8988T (cell line): ENCODE measurements around the gene DNAH17.

ENCODE experiments used
- DNase-seq: peaks from one replicate; pipeline ENCODE4 v3.0.0; 2011

DNAH17 gene

GRCh38 chr17:78541488-78542206 lies 35.5 kb downstream of the DNAH17 start:
- DNase-seq, result no peak

GRCh38 chr17:78539781-78540180 lies 37.4 kb downstream of the DNAH17 start:
- DNase-seq, result no peak

DNA sequence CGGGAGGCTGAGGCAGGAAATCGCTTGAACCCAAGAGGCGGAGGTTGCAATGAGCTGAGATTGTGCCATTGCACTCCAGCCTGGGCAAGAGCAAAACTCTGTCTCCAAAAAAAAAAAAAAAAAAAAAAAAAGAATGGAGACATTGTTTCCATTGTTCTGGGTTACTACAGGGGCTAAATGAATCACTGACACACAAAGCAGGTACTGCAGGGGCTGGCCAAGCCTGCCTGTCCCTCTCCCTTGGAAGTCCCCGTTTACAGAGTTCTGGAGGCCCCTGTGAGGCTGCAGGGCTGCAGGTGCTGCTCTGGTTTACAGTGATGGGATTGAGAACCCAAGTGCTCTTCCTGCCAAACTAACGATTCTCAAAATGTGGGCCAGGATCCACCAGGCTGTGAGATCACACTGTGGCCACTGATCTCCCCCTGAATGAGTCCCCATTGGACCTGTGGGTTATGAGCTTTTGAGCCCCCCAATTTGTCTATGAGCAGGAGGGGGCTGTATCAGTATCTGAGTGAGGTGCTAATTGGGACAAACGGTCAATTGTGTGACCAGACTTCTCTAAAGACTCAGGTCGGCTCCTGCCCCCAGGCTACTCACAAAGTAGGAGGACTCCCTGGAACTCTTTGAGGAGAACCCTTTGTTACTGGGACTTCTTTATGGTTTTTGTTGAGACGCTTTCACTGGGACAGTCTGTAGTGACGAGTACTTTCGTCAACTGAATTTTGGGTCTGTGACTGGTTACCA lies 39.0 kb downstream of the DNAH17 start:
- DNase-seq, result no peak

DNA sequence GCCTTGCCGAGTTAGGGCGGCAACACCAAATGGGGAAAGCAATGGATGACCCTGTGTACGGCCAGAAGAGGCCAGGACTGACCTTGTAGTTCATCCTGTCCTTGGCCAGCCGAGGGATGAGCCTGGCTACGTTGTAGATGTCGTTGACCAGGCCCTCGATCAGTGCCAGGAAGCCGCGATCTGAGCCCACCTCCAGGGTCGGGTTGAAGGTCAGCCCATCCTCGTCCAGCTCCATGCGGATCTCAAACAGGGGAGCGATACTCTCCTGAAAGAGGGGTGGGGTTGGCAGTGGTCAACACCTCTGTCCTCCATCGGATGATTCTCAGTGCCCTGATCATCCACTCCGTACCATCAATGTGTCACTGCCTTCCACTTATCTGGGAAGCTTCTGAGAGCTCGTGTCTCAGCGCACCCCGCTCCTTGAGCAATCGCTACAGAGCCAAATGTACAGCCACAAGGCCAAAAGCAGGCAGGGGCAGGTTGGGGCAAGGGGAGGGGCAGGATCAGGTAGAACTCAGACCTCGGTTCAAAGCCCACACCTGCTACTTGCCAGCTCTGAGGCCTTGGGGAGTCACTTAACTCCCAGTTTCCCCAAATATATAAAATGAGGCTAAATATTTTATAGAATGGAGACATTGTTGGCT lies 39.9 kb downstream of the DNAH17 start:
- no peak for DNase-seq

DNA sequence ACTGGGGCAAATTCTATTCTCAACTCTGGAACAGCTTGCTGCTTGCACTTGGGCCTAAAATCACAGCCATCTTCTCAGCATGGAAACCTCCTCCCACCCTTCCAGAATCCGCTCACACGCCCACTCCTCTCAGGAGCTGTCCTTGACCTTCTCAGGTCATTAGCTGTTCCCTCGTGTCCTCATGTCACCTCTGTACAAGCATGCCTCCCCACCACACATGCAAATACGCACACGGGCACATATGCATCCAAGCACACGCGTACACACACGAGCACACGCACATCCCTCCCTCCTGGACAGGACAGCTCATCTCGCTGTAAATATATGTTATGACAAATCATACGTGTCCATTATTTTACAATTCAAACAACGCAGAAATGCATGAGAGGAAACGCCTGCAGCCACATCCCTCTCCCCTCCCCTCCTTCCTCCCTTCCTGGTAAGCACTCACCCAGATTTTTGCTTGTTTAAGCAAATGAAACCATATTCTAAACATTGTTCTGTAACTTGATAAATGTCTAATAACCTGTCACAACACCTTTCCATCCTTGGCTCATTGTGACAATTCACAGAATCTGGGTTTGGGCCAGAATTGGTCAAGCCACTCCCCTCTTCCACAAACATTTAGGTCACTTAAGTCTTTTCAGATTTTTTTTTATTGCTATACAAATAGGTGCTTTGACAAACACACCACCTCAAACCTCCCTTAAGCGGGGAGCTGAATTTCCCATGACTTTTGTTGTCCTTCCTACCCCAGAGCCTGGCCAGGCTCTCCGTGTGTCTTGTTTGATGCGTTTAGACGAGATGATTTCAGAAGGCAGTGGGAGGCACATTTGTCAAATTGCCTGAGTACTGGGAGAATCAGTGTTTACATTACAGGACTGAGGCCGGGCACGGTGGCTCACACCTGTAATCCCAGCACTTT lies 41.7 kb downstream of the DNAH17 start:
- no peak for DNase-seq

- no peak for DNase-seq
Observed at GRCh38 chr17:78534492-78535272, 42.5 kb downstream of the DNAH17 start.

DNA sequence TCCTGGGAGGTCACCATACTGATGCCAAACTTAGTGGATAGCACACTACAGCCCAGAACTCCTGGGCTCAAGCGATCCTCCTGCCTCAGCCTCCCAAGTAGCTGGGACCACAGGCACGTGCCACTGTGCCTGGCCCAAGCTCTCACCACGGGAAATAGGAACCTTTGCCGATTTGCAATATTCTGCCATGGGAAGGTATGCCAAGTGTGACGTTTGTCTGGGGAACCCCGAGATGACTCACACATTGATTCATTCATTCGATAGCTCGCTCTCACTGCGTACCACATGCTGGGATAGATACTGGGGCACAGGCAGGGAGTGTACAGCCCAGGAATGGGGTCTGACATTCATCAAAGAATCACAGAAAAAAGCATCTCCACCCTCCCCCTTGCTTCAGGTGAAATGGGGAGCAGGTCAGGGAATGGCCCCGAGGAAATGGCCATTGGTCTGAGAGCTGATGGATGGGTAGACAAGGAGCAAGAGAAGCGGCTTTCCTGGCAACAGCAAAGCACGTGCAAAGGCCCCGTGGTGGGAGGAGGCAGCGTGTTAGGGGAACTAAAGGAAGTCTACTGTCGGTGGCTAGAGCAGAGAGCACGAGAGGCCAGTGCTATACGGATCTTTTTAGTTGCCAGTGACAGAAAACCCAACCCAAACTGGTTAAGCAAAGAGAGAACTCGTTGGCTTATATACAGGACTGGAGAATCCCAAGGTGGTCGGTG lies 44.1 kb downstream of the DNAH17 start:
- DNase-seq, result no peak

DNA sequence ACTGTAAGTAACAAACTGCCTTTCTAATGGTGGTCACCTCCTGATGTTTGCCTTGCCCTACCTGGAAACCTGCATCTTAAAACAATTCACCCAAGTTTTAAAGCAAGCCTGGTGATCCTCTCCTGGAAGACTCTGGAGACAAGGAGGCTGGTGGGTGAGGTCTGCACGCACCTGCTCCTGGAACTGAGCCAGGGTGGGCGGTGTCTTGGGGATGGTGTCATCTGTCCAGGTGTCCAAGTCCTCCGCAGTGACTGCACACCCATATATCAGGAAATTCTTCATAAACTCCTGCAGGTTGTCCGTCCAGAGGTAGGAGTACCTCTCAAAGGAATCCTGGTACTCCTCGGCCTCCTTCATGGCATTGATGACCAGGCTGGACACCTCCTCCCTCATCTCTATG lies 44.9 kb downstream of the DNAH17 start:
- no peak for DNase-seq

DNA sequence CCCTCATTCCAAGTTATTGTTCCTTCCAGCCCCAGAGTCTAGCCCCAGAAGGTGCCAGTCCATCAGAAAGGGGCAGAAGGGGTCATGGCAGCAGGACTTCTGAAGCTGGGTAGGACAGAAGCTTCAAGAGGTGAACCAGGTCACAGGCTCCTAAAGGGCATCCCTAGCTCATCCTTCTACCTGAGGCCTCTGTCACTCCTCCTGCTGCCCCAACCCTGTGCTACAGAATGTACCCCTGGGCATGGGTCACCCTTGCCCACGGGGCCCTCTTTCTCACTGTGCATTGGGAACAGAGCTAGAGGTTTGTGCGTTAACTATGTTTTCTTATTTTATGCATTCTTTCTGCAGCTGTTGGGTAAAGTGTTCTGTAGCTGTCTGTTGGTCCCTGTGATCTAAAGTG lies 46.5 kb downstream of the DNAH17 start:
- no peak for DNase-seq

DNA sequence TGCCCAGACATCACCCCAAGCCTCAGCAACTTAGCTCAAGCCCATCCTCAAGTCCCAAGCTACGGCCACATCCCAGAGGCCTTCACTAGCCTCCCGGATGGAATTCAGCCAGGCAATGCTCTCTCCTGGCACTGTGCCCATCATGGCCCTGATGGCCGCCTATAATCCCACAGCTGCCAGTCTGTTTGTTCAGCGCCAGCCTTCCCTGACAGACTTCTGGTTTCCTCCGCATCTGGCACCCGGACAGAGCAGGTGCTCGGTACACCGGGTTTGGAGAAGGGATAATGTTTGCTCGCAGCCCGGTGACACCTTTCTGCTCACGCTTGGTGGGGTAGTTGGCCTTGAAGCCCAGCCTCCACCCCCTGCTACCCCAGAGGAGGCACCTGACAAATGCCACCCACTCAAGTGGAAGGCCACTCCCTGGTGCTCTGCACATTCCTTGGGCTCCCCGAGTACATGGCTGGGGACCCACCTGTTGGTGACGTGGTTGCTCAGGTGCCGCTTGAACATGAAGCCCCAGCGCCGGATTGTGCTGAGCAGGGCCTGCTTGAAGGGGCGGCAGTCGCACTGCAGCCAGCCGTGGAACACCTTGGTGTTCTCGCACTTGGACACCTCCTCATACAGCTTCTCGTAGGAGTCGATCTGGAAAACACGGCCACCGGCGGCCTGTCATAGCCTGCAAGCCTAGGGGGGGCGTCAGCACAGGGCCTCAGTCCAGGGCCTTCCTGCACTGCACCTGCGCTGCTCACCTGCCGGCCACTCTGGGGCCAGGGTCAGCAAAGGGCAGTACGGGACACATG lies 47.1 kb downstream of the DNAH17 start:
- DNase-seq, result no peak

DNA sequence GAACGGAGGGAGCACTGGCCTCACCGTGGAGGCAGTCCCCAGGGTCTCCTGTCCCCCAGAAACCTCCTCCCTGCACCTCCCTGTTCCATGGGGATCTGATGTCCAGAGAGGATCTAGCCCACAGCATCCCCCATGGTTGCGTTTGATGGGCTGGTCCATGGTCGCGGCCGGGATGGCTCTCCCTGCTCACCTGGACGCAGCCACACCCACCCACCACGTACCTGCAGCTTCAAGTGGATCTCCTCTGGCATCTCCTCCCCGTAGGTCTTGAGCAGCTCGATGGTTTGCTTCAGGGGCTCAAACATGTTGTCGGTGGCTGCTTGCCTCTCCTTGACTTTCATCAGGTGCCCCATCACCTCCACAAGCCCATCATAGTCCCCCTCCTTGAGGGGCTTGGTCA lies 47.9 kb downstream of the DNAH17 start:
- no peak for DNase-seq

GRCh38 chr17:78528541-78528940 lies 48.7 kb downstream of the DNAH17 start:
- DNase-seq, result no peak

DNA sequence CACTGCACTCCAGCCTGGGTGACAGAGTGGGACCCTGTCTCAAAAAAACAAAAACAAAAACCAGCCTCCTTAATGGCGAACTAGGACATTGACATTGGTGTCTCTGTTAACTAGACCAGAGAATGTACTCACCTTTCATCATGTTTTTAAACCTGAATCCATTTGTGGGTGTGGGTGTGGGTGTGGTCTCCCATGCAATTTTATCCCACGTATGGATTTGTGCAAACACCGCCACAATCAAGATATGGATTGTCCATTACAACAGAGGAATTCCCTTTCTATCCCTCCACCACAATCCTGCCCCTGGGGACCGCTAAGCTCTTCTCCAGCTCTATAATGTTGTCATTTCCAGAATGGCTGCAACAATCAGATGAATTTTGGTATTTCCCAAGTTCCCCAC lies 49.9 kb downstream of the DNAH17 start:
- DNase-seq, result no peak

DNA sequence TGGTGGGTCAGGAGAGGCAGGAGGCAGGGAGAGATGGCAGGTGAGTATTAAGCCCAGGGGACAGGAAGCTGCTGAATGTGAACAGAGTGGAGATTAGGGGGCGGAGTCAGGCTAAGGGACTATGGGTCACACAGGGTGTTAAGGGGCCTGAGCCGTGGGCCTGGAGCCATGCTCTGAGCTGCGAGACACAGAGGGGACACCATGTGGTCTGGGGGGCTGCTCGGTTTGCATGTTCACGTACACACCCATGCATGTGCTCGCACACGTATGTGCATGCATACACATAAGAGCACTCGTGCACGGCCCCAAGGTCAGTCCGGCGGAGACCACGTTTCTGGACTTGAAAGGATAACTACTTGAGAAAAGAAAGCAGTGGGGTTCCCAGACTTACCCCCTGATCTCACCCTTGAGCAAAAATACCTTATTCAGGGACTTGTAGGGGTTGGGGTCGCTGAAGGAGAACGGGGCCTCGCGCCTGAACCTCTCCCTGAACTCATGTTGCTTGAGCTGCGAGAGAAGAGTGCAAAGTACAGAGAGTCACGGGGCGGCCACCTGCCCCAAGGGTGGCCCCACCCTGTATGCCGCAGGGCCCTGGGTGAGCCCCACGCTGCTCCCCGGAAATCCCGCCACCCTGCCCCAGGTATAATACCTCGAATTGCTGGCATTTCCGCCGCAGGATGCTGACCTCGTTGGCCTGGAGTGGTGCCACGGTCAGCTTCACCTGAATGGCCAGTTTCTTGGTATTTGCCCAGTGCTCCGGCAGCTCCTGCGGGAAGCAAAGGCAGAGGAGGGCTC lies 50.8 kb downstream of the DNAH17 start:
- no peak for DNase-seq

DNA sequence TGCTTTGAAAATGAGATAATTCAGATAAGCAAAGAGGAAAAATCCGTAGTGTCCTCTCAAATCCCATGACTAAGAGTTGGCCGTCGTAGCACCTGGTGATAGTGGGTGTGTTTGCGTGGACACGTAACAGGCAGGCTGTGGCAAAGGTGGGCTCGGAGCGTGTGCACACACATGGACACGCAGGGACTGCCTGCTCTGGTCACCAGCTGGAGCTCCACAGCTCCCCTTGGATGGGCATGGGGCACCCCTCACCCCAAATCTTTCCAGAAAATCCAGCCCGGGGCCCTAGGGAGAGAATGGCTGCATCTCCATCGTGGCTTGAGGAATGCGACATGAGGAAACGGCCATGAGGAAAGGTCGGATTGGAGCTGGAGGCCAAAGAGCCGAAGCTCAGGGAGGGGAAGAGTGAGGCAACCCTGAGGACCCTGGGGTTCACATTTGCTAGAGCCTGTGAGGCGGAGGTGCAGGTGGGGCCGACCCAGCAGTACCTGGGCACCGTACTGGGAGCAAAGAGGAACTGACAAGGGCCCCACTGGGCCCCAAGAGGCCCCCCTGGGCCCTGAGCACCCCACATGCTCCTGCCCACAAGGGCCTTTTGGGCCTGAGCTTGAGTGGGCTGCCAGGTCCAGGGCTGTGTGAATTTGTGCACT lies 51.6 kb downstream of the DNAH17 start:
- no peak for DNase-seq

GRCh38 chr17:78524870-78525510 lies 52.2 kb downstream of the DNAH17 start:
- DNase-seq, result no peak

DNA sequence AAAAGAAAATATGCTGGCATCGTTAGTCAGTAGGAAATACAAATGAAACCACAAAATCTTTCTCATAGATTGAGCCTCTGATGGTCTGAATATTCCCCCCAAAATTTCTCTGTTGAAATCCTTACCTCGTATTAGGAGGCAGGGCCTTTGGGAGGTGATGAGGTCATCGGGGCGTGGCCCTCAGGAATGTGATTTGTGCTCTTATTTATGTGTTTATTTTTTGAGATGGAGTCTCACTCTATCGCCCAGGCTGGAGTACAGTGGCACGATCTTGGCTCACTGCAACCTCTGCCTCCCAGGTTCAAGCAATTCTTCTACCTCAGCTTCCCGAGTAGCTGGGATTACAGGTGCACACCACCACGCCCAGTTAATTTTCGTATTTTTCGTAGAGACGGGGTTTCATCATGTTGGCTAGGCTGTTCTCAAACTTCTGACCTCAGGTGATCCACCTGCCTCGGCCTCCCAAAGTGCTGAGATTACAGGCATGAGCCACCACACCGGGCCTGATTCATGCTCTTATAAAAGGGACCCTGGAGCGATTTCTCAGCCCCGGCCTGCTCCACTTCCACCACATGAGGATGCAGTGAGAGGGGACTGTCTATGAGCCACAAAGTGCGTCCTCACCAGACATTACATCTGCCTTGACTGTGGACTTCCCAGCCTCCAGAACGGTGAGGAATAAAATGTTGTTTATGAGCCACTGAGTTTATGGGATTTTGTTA lies 53.1 kb downstream of the DNAH17 start:
- no peak for DNase-seq
